ENCODE measurements around the gene TPPP2. TPM values are rescaled to one million over a fixed set of nuclear protein-coding genes. Genes with fewer than 3 reads are reported as not detected.
"Not testable (repeated sequence)": the region's sequence is repeated elsewhere in the genome, so short reads cannot be mapped to it uniquely, and the experiment has no call there.

The TPPP2 gene
- total RNA-seq, 2 experiments from 2014 or later, result not detected

DNA sequence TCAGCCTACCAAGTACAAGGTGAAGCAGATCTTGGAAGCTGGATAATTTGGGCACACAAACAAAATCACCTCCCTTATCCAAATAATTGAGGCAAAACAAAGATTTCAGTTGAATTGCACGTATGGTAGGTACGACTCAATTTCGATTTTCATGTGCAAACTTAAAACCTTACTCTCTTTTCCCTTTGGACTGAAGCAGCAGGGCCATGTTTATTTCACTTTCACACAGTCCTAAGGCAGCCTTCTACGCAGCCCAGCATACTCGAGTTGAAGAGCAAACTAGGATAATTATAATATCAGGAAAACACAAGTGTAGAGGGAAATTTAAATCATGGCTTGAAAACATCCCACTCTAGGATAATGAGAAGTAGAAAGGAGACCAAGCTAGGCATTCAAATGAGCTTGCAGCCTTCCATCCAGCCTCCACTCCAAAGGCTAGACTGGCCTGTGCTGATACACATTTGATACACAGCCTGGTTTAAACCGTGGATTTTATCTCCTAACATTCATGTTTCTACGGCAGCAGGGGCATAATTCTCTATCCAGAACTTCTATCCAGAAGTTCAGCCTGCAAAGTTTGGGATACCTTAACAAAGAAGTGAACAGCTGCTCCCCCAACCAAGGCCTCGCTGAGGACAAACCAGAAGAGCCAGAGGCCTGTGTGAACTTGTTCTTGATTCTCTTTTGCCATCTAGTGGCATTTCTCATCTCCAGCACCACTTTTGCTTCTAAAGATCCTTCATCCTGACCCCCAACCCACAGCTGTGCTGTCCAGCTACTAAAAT is 9.8 kb downstream of the TPPP2 start:
- H3K36me3 ChIP-seq (ENCODE audit: insufficient read depth, low read length), result no peaks in the 10 kb centered on the region
- intact Hi-C loops (cut with DNase I, micrococcal nuclease), result loop anchor here (1.0 kb wide), 1 partner anchor 25 kb away; no protein-coding TSS in a partner anchor
- H3K27ac ChIP-seq (ENCODE audit: low read depth in 1 of 2, low read length in 2 of 2), result no peak overlapping the region
- no peak overlapping the region for H3K4me3 ChIP-seq (ENCODE audit: low read length)
- Mint-ChIP-seq H3K9me3 (no peaks in the 10 kb centered on the region), H3K27me3 (peaks cover 10% of the 10 kb centered on the region), H3K4me3 (no peak overlapping the region), H3K36me3 (ENCODE audit: low read depth) (no peaks in the 10 kb centered on the region), H3K27ac (no peak overlapping the region), H3K4me1 (ENCODE audit: low read depth) (peaks cover 8% of the 10 kb centered on the region)
- CTCF ChIA-PET, result interaction anchor here (0.7 to 3.0 kb wide), 12 partner anchors 14 to 83 kb away, joined by 3 to 58 read pairs (median 5); partner anchors contain the start of genes NDRG2 and TMEM253
- POLR2A ChIA-PET, result interaction anchor here (1.2 to 2.8 kb wide), 3 partner anchors 25 to 53 kb away, joined by 3 to 22 read pairs (median 3); no protein-coding TSS in a partner anchor
- peaks cover 0 to 3% of the 10 kb centered on the region in 2 experiments for H3K27me3 ChIP-seq (ENCODE audit: control insufficient read depth in 1 of 2, insufficient read depth in 2 of 2, low read length in 2 of 2)
- no peaks in the 10 kb centered on the region for H3K9me3 ChIP-seq (ENCODE audit: control insufficient read depth in 1 of 2, insufficient read depth in 1 of 2, low read length in 2 of 2)
- ATAC-seq (ENCODE audit: poor library complexity), result peak; percentile 73
- TF ChIP-seq, protein P1, sequence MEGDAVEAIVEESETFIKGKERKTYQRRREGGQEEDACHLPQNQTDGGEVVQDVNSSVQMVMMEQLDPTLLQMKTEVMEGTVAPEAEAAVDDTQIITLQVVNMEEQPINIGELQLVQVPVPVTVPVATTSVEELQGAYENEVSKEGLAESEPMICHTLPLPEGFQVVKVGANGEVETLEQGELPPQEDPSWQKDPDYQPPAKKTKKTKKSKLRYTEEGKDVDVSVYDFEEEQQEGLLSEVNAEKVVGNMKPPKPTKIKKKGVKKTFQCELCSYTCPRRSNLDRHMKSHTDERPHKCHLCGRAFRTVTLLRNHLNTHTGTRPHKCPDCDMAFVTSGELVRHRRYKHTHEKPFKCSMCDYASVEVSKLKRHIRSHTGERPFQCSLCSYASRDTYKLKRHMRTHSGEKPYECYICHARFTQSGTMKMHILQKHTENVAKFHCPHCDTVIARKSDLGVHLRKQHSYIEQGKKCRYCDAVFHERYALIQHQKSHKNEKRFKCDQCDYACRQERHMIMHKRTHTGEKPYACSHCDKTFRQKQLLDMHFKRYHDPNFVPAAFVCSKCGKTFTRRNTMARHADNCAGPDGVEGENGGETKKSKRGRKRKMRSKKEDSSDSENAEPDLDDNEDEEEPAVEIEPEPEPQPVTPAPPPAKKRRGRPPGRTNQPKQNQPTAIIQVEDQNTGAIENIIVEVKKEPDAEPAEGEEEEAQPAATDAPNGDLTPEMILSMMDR (IDR thresholded peaks at IDR 0.05), result peak; percentile 68
- DNase-seq, result peak in 6 of 14 experiments; percentile 10 to 73 (median 54)
- H3K4me1 ChIP-seq (ENCODE audit: insufficient read depth, low read length), result peaks cover 13% of the 10 kb centered on the region

DNA sequence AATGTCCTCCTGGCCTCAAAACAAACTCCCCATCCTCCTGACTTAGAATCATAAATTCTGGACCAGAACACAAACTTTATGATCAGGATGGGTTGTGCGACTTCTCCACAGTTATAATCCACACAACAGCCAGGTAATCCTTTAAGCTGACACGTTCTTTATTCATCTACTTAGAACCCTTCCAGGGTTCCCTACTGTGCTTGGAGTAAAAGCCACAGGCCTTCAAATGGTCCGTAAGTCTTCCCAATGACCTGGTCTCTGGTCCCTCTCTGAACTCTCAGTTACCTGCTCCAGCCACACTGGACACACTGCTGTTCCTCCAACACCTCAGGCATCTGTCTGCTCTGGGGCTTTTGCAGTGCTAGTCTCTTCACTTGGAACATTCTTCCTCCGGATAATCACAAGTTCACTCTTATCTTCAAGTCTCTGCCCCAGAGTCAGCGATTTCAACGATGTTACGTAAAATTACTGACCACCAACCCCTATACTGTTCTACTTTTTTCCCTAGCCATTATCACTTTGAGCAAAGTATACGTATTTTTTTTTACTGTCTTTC is 10.4 kb downstream of the TPPP2 start:
- Mint-ChIP-seq H3K4me1 (ENCODE audit: low read depth) (peaks cover 11% of the 10 kb centered on the region), H3K9me3 (no peaks in the 10 kb centered on the region), H3K27me3 (peaks cover 10% of the 10 kb centered on the region), H3K36me3 (ENCODE audit: low read depth) (no peaks in the 10 kb centered on the region), H3K4me3 (no peak overlapping the region), H3K27ac (no peak overlapping the region)
- POLR2A ChIA-PET, result interaction anchor here (1.2 to 2.8 kb wide), 2 partner anchors 25 to 28 kb away, joined by 3 to 22 read pairs; no protein-coding TSS in a partner anchor
- H3K36me3 ChIP-seq (ENCODE audit: insufficient read depth, low read length), result no peaks in the 10 kb centered on the region
- no peak for ATAC-seq (ENCODE audit: poor library complexity)
- DNase-seq, result no peak
- H3K4me3 ChIP-seq (ENCODE audit: low read length), result no peak overlapping the region
- H3K9me3 ChIP-seq (ENCODE audit: control insufficient read depth in 1 of 2, insufficient read depth in 1 of 2, low read length in 2 of 2), result no peaks in the 10 kb centered on the region
- H3K4me1 ChIP-seq (ENCODE audit: insufficient read depth, low read length), result peaks cover 15% of the 10 kb centered on the region
- no peaks in the 10 kb centered on the region for H3K27me3 ChIP-seq (ENCODE audit: control insufficient read depth in 1 of 2, insufficient read depth in 2 of 2, low read length in 2 of 2)
- TF ChIP-seq, protein P1 (IDR thresholded peaks at IDR 0.05), result no peak
- CTCF ChIA-PET, result interaction anchor here (0.7 to 3.0 kb wide), 12 partner anchors 14 to 83 kb away, joined by 3 to 58 read pairs (median 5); partner anchors contain the start of genes NDRG2 and TMEM253
- intact Hi-C loops (cut with DNase I, micrococcal nuclease), result loop anchor here (1.0 kb wide), 1 partner anchor 26 kb away; no protein-coding TSS in a partner anchor
- no peak overlapping the region for H3K27ac ChIP-seq (ENCODE audit: low read depth in 1 of 2, low read length in 2 of 2)

GRCh38 chr14:21040941-21041340 is 10.9 kb downstream of the TPPP2 start:
- CTCF ChIA-PET, result interaction anchor here (0.7 to 3.0 kb wide), 7 partner anchors 15 to 82 kb away, joined by 3 to 58 read pairs (median 7); partner anchors contain the start of gene NDRG2
- H3K27me3 ChIP-seq (ENCODE audit: control insufficient read depth in 1 of 2, insufficient read depth in 2 of 2, low read length in 2 of 2); H3K9me3 Mint-ChIP-seq; H3K36me3 Mint-ChIP-seq (ENCODE audit: low read depth); H3K4me3 ChIP-seq (ENCODE audit: low read length); H3K36me3 ChIP-seq (ENCODE audit: insufficient read depth, low read length); H3K27ac Mint-ChIP-seq; H3K9me3 ChIP-seq (ENCODE audit: control insufficient read depth in 1 of 2, insufficient read depth in 1 of 2, low read length in 2 of 2); ATAC-seq (ENCODE audit: poor library complexity); H3K4me3 Mint-ChIP-seq; H3K27me3 Mint-ChIP-seq; H3K27ac ChIP-seq (ENCODE audit: low read depth in 1 of 2, low read length in 2 of 2); DNase-seq: not testable (repeated sequence)
- H3K4me1 ChIP-seq (ENCODE audit: insufficient read depth, low read length), result peaks cover 15% of the 10 kb centered on the region
- POLR2A ChIA-PET, result interaction anchor here (1.2 to 2.8 kb wide), 2 partner anchors 26 to 28 kb away, joined by 3 to 22 read pairs; no protein-coding TSS in a partner anchor
- peaks cover 11% of the 10 kb centered on the region for H3K4me1 Mint-ChIP-seq (ENCODE audit: low read depth)
- intact Hi-C loops (cut with DNase I, micrococcal nuclease), result loop anchor here (1.0 kb wide), 1 partner anchor 27 kb away; no protein-coding TSS in a partner anchor

Data from CD4-positive, alpha-beta T cell (primary cell).